Progenitor cell of endocrine pancreas (in vitro differentiated cells): Measurements from ENCODE around the gene TMEM167A. TPM values are rescaled to one million over a fixed set of nuclear protein-coding genes. Genes with fewer than 3 reads are reported as not detected.

Experiments used
- DNase-seq: peaks from one replicate; pipeline ENCODE4 v3.0.0; 2021; ENCODE audit warnings: low spot score; ENCODE audit not compliant: unreplicated experiment
- H3K27ac Mint-ChIP-seq: 2 replicates; pipeline ENCODE4 v1.8.0; 2021; ENCODE audit warnings: mild to moderate bottlenecking, moderate library complexity, mixed read lengths
- H3K27me3 Mint-ChIP-seq: 2 replicates; pipeline ENCODE4 v1.8.0; 2021; ENCODE audit warnings: mixed read lengths
- H3K36me3 Mint-ChIP-seq: 2 replicates; pipeline ENCODE4 v1.8.0; 2022; ENCODE audit warnings: mixed read lengths; ENCODE audit not compliant: insufficient read depth
- H3K4me1 Mint-ChIP-seq: 2 replicates; pipeline ENCODE4 v1.8.0; 2021; ENCODE audit warnings: low read depth, mixed read lengths
- H3K4me3 Mint-ChIP-seq: 2 replicates; pipeline ENCODE4 v1.8.0; 2021; ENCODE audit warnings: low read depth, mild to moderate bottlenecking, moderate library complexity, mixed read lengths
- H3K9me3 Mint-ChIP-seq: 2 replicates; pipeline ENCODE4 v1.8.0; 2021; ENCODE audit warnings: low read depth, mixed read lengths
- total RNA-seq: library from RNA; stranded (reverse); gene quantifications from 2 replicates; pipeline ENCODE4 v1.2.1, GENCODE V29; 2021
- TF ChIP-seq, protein P1 (sequence below): fragments of 200-600 bp; sonication (generic); IDR thresholded peaks from one replicate; pipeline ENCODE4 v1.5.0; 2021; ENCODE audit warnings: antibody characterized with exemption, mild to moderate bottlenecking; ENCODE audit not compliant: unreplicated experiment

The TMEM167A gene
- total RNA-seq, 1 donor from 2014 or later = 152 TPM

- Mint-ChIP-seq H3K4me3 (no peak overlapping the region), H3K27ac (no peak overlapping the region), H3K27me3 (no peaks in the 10 kb centered on the region), H3K4me1 (no peaks in the 10 kb centered on the region), H3K36me3 (peaks cover 12% of the 10 kb centered on the region), H3K9me3 (no peaks in the 10 kb centered on the region)
- no peak for DNase-seq
- TF ChIP-seq, protein P1, sequence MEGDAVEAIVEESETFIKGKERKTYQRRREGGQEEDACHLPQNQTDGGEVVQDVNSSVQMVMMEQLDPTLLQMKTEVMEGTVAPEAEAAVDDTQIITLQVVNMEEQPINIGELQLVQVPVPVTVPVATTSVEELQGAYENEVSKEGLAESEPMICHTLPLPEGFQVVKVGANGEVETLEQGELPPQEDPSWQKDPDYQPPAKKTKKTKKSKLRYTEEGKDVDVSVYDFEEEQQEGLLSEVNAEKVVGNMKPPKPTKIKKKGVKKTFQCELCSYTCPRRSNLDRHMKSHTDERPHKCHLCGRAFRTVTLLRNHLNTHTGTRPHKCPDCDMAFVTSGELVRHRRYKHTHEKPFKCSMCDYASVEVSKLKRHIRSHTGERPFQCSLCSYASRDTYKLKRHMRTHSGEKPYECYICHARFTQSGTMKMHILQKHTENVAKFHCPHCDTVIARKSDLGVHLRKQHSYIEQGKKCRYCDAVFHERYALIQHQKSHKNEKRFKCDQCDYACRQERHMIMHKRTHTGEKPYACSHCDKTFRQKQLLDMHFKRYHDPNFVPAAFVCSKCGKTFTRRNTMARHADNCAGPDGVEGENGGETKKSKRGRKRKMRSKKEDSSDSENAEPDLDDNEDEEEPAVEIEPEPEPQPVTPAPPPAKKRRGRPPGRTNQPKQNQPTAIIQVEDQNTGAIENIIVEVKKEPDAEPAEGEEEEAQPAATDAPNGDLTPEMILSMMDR = no peak
Measured at GRCh38 chr5:83048811-83049210, 28.4 kb downstream of the TMEM167A start.

GRCh38 chr5:83048277-83048676, 28.9 kb downstream of the TMEM167A start:
- Mint-ChIP-seq H3K27me3 (no peaks in the 10 kb centered on the region), H3K27ac (no peak overlapping the region), H3K4me3 (no peak overlapping the region), H3K4me1 (peaks cover 3% of the 10 kb centered on the region), H3K36me3 (peaks cover 12% of the 10 kb centered on the region), H3K9me3 (no peaks in the 10 kb centered on the region)
- DNase-seq = no peak
- TF ChIP-seq, protein P1 = no peak

DNA sequence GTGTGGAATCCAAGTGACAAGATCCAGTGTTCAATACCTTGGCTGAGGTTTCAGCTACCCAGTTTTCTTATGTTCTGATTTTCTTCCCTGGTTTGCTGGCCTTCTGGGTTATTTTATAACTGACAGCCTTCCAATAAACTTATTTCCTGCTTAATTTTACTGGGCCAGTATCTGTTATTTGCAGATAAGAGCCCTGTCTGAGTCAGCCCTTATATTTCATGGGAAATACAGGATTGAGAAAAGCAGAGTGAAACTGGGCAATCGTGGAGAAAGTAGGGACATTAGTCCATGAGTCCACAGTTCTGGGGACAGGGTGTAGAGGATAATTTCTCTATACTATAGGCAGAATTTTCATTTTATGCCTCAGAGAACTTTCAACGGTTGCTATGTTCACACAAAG, 32.3 kb downstream of the TMEM167A start:
- Mint-ChIP-seq H3K27ac (no peak overlapping the region), H3K36me3 (peaks cover 3% of the 10 kb centered on the region)

DNA sequence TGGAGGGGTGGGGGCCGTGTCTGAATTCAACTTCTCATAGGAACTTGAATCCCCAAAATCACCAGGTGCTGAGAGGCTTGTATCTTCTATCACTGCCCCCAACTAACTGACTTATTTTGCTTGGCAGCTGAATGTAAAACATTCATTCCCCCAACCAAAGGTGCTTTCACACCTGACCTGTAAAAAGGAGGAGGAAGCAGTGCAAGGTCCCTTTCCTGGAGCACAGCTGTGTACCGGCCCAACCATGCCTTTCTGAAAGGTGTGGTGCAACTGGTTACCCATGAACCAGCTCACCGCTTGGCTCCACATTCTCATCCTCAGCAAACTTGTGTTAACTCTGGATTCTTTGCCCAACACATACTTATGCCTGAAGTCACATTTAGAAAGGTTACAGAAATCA, 34.7 kb downstream of the TMEM167A start:
- Mint-ChIP-seq H3K36me3 (no peaks in the 10 kb centered on the region), H3K9me3 (no peaks in the 10 kb centered on the region), H3K4me3 (no peak overlapping the region), H3K27me3 (no peaks in the 10 kb centered on the region), H3K27ac (no peak overlapping the region), H3K4me1 (peaks cover 17% of the 10 kb centered on the region)
- no peak for DNase-seq
- TF ChIP-seq, protein P1 = no peak

More for the DNA sequence above, 32.3 kb downstream of the TMEM167A start:
- Mint-ChIP-seq H3K4me1 (peaks cover 13% of the 10 kb centered on the region), H3K9me3 (no peaks in the 10 kb centered on the region), H3K27me3 (no peaks in the 10 kb centered on the region), H3K4me3 (no peak overlapping the region)
- DNase-seq = no peak
- TF ChIP-seq, protein P1 = no peak

GRCh38 chr5:83038924-83039323, 38.3 kb downstream of the TMEM167A start:
- TF ChIP-seq, protein P1 = no peak
- Mint-ChIP-seq H3K9me3 (no peaks in the 10 kb centered on the region), H3K4me1 (peaks cover 47% of the 10 kb centered on the region), H3K27ac (no peak overlapping the region), H3K27me3 (no peaks in the 10 kb centered on the region), H3K4me3 (no peak overlapping the region), H3K36me3 (no peaks in the 10 kb centered on the region)
- DNase-seq = no peak
